GM18499 (cell line): Measurements from ENCODE around the gene RBM46.
"Not testable (repeated sequence)": the region's sequence is repeated elsewhere in the genome, so short reads cannot be mapped to it uniquely, and the experiment has no call there.

Experiments
- ATAC-seq: cut with Tn5 transposase; IDR thresholded peaks from one replicate; pipeline ENCODE4 v1.9.1; 2021; ENCODE audit warnings: moderate number of reproducible peaks; ENCODE audit not compliant: insufficient read depth, unreplicated experiment

RBM46 gene

GRCh38 chr4:154836030-154836429 is 55.0 kb downstream of the RBM46 start:
- ATAC-seq = no peak

GRCh38 chr4:154836513-154836912 is 55.4 kb downstream of the RBM46 start:
- no peak for ATAC-seq

GRCh38 chr4:154838155-154838554 is 57.1 kb downstream of the RBM46 start:
- no peak for ATAC-seq

GRCh38 chr4:154838694-154839093 is 57.6 kb downstream of the RBM46 start:
- ATAC-seq = no peak

GRCh38 chr4:154854362-154854761 is 73.3 kb downstream of the RBM46 start:
- ATAC-seq = no peak

- no peak for ATAC-seq
Observed at GRCh38 chr4:154858166-154858565, 77.1 kb downstream of the RBM46 start.

GRCh38 chr4:154868414-154869194 is 87.5 kb downstream of the RBM46 start:
- ATAC-seq = no peak

GRCh38 chr4:154869301-154869700 is 88.2 kb downstream of the RBM46 start:
- no peak for ATAC-seq

GRCh38 chr4:154872198-154872597 is 91.1 kb downstream of the RBM46 start:
- ATAC-seq = no peak

GRCh38 chr4:154874049-154874448 is 93.0 kb downstream of the RBM46 start:
- ATAC-seq = not testable (repeated sequence)

- no peak for ATAC-seq
Observed at GRCh38 chr4:154877110-154877760, 96.2 kb downstream of the RBM46 start.
